Measurements from ENCODE around the gene GPR89B. TPM values are rescaled to one million over a fixed set of nuclear protein-coding genes. Genes with fewer than 3 reads are reported as not detected.
"Not testable (repeated sequence)": the region's sequence is repeated elsewhere in the genome, so short reads cannot be mapped to it uniquely, and the experiment has no call there.

Gene GPR89B
- total RNA-seq, 1 donor from 2014 or later: 12.6 TPM

- Mint-ChIP-seq H3K9me3 (ENCODE audit: unreplicated experiment) (no peaks in the 10 kb centered on the region), H3K36me3 (ENCODE audit: unreplicated experiment) (no peaks in the 10 kb centered on the region), H3K4me3 (ENCODE audit: unreplicated experiment) (no peak overlapping the region), H3K27ac (ENCODE audit: unreplicated experiment) (no peak overlapping the region), H3K27me3 (ENCODE audit: unreplicated experiment) (peaks cover 29% of the 10 kb centered on the region), H3K4me1 (ENCODE audit: unreplicated experiment) (no peaks in the 10 kb centered on the region)
- DNase-seq (ENCODE audit: extremely low spot score, unreplicated experiment): no peak
- TF ChIP-seq CTCF (IDR thresholded peaks at IDR 0.05): no peak
These were observed 8.3 kb upstream of the GPR89B start for GRCh38 chr1:147919896-147920295.

GRCh38 chr1:147924813-147925212 lies 3.4 kb upstream of the GPR89B start:
- Mint-ChIP-seq H3K27ac (ENCODE audit: unreplicated experiment) (no peak overlapping the region), H3K4me3 (ENCODE audit: unreplicated experiment) (no peak overlapping the region)
- no peak for TF ChIP-seq CTCF (IDR thresholded peaks at IDR 0.05)

GRCh38 chr1:147927215-147927614 lies 1.0 kb upstream of the GPR89B start:
- DNase-seq (ENCODE audit: extremely low spot score, unreplicated experiment); H3K4me1 Mint-ChIP-seq (ENCODE audit: unreplicated experiment); H3K36me3 Mint-ChIP-seq (ENCODE audit: unreplicated experiment); H3K4me3 Mint-ChIP-seq (ENCODE audit: unreplicated experiment); H3K27me3 Mint-ChIP-seq (ENCODE audit: unreplicated experiment); H3K27ac Mint-ChIP-seq (ENCODE audit: unreplicated experiment); H3K9me3 Mint-ChIP-seq (ENCODE audit: unreplicated experiment): not testable (repeated sequence)

More at GRCh38 chr1:147924813-147925212, 3.4 kb upstream of the GPR89B start:
- DNase-seq (ENCODE audit: extremely low spot score, unreplicated experiment): no peak
- Mint-ChIP-seq H3K4me1 (ENCODE audit: unreplicated experiment) (peaks cover 3% of the 10 kb centered on the region), H3K36me3 (ENCODE audit: unreplicated experiment) (no peaks in the 10 kb centered on the region), H3K9me3 (ENCODE audit: unreplicated experiment) (no peaks in the 10 kb centered on the region), H3K27me3 (ENCODE audit: unreplicated experiment) (peaks cover 6% of the 10 kb centered on the region)

- H3K4me3 Mint-ChIP-seq (ENCODE audit: unreplicated experiment); DNase-seq (ENCODE audit: extremely low spot score, unreplicated experiment): not testable (repeated sequence)
These were observed 531 bp upstream of the GPR89B start for GRCh38 chr1:147927689-147928088.

GRCh38 chr1:147931137-147931536 lies 2.9 kb downstream of the GPR89B start:
- H3K4me1 Mint-ChIP-seq (ENCODE audit: unreplicated experiment); H3K36me3 Mint-ChIP-seq (ENCODE audit: unreplicated experiment); H3K27me3 Mint-ChIP-seq (ENCODE audit: unreplicated experiment); H3K27ac Mint-ChIP-seq (ENCODE audit: unreplicated experiment); DNase-seq (ENCODE audit: extremely low spot score, unreplicated experiment); H3K4me3 Mint-ChIP-seq (ENCODE audit: unreplicated experiment); H3K9me3 Mint-ChIP-seq (ENCODE audit: unreplicated experiment): not testable (repeated sequence)

More at GRCh38 chr1:147927689-147928088, 531 bp upstream of the GPR89B start:
- not testable (repeated sequence) for H3K27ac Mint-ChIP-seq (ENCODE audit: unreplicated experiment); H3K4me1 Mint-ChIP-seq (ENCODE audit: unreplicated experiment); H3K27me3 Mint-ChIP-seq (ENCODE audit: unreplicated experiment); H3K9me3 Mint-ChIP-seq (ENCODE audit: unreplicated experiment); H3K36me3 Mint-ChIP-seq (ENCODE audit: unreplicated experiment)

- not testable (repeated sequence) for DNase-seq (ENCODE audit: extremely low spot score, unreplicated experiment); H3K4me3 Mint-ChIP-seq (ENCODE audit: unreplicated experiment); H3K27me3 Mint-ChIP-seq (ENCODE audit: unreplicated experiment); H3K36me3 Mint-ChIP-seq (ENCODE audit: unreplicated experiment); H3K9me3 Mint-ChIP-seq (ENCODE audit: unreplicated experiment); H3K27ac Mint-ChIP-seq (ENCODE audit: unreplicated experiment); H3K4me1 Mint-ChIP-seq (ENCODE audit: unreplicated experiment)
These were observed 7.1 kb downstream of the GPR89B start for GRCh38 chr1:147935296-147935695.

GRCh38 chr1:147940456-147940855 lies 12.2 kb downstream of the GPR89B start:
- DNase-seq (ENCODE audit: extremely low spot score, unreplicated experiment); H3K4me1 Mint-ChIP-seq (ENCODE audit: unreplicated experiment); H3K4me3 Mint-ChIP-seq (ENCODE audit: unreplicated experiment); H3K9me3 Mint-ChIP-seq (ENCODE audit: unreplicated experiment); H3K27ac Mint-ChIP-seq (ENCODE audit: unreplicated experiment); H3K27me3 Mint-ChIP-seq (ENCODE audit: unreplicated experiment); H3K36me3 Mint-ChIP-seq (ENCODE audit: unreplicated experiment): not testable (repeated sequence)

- not testable (repeated sequence) for H3K4me1 Mint-ChIP-seq (ENCODE audit: unreplicated experiment); H3K9me3 Mint-ChIP-seq (ENCODE audit: unreplicated experiment); DNase-seq (ENCODE audit: extremely low spot score, unreplicated experiment); H3K36me3 Mint-ChIP-seq (ENCODE audit: unreplicated experiment); H3K4me3 Mint-ChIP-seq (ENCODE audit: unreplicated experiment); H3K27me3 Mint-ChIP-seq (ENCODE audit: unreplicated experiment); H3K27ac Mint-ChIP-seq (ENCODE audit: unreplicated experiment)
These were observed 14.3 kb downstream of the GPR89B start for GRCh38 chr1:147942563-147942962.

GRCh38 chr1:147949517-147949916 lies 21.3 kb downstream of the GPR89B start:
- DNase-seq (ENCODE audit: extremely low spot score, unreplicated experiment); H3K27ac Mint-ChIP-seq (ENCODE audit: unreplicated experiment); H3K9me3 Mint-ChIP-seq (ENCODE audit: unreplicated experiment); H3K27me3 Mint-ChIP-seq (ENCODE audit: unreplicated experiment); H3K4me1 Mint-ChIP-seq (ENCODE audit: unreplicated experiment); H3K36me3 Mint-ChIP-seq (ENCODE audit: unreplicated experiment); H3K4me3 Mint-ChIP-seq (ENCODE audit: unreplicated experiment): not testable (repeated sequence)

- not testable (repeated sequence) for H3K27me3 Mint-ChIP-seq (ENCODE audit: unreplicated experiment); H3K4me1 Mint-ChIP-seq (ENCODE audit: unreplicated experiment); H3K27ac Mint-ChIP-seq (ENCODE audit: unreplicated experiment); DNase-seq (ENCODE audit: extremely low spot score, unreplicated experiment); H3K9me3 Mint-ChIP-seq (ENCODE audit: unreplicated experiment); H3K36me3 Mint-ChIP-seq (ENCODE audit: unreplicated experiment); H3K4me3 Mint-ChIP-seq (ENCODE audit: unreplicated experiment)
These were observed 30.7 kb downstream of the GPR89B start for GRCh38 chr1:147958906-147959305.

- H3K4me3 Mint-ChIP-seq (ENCODE audit: unreplicated experiment); H3K27me3 Mint-ChIP-seq (ENCODE audit: unreplicated experiment); H3K27ac Mint-ChIP-seq (ENCODE audit: unreplicated experiment); DNase-seq (ENCODE audit: extremely low spot score, unreplicated experiment); H3K9me3 Mint-ChIP-seq (ENCODE audit: unreplicated experiment); H3K4me1 Mint-ChIP-seq (ENCODE audit: unreplicated experiment); H3K36me3 Mint-ChIP-seq (ENCODE audit: unreplicated experiment): not testable (repeated sequence)
These were observed 31.5 kb downstream of the GPR89B start for GRCh38 chr1:147959680-147960079.
